ES-I3 (cell line): ENCODE measurements around the gene SERPINA12.

Experiments used
- H3K36me3 ChIP-seq: 2 replicates; pipeline ENCODE4 v1.6.1; 2013; ENCODE audit warnings: mild to moderate bottlenecking, low read length, control low read depth, moderate library complexity; ENCODE audit not compliant: insufficient read depth
- H3K4me1 ChIP-seq: 2 replicates; pipeline ENCODE4 v1.6.1; 2013; ENCODE audit warnings: mild to moderate bottlenecking, control low read depth, low read length; ENCODE audit not compliant: insufficient read depth
- H3K9ac ChIP-seq: 2 replicates; pipeline ENCODE4 v1.6.1; 2013; ENCODE audit warnings: low read depth, mild to moderate bottlenecking, low read length, moderate library complexity
- H3K9me3 ChIP-seq: 2 replicates; pipeline ENCODE4 v1.6.1; 2013; ENCODE audit warnings: mild to moderate bottlenecking, low read length, moderate library complexity; ENCODE audit not compliant: control insufficient read depth, insufficient read depth

Gene SERPINA12

DNA sequence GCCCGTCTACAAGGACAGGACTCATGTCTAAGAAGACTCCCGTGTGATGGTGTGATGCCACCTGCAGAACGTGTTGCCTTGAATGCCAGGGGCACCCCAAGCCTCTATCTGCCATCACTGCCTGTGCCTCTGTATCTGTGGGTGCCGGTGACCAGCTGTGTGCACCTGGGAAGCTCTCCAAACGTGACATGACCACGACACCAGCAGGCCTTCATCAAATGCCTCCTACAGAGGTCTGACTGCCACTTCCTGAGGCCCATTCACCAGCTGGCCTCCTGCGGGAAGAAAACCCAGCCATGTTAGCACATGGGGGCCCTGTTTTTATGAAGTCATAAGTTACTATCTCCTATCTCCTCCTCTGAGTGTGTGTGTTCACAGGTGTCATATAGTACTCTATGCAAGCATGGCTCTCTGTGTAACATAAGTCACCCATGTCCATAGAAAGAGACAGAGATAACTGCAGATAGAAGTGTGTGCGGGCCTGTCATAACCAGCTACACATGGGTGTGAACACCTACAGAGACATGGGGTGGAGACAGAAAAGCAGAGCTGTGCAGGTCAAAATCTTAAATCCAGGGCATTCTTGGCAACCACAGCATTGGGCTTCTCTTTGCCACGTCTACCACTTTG is 33.7 kb upstream of the SERPINA12 start:
- Histone ChIP-seq H3K9ac (no peak overlapping the region), H3K36me3 (no peaks in the 10 kb centered on the region), H3K4me1 (peaks cover 6% of the 10 kb centered on the region; the same call in 1 of the 2 replicates), H3K9me3 (no peaks in the 10 kb centered on the region)

DNA sequence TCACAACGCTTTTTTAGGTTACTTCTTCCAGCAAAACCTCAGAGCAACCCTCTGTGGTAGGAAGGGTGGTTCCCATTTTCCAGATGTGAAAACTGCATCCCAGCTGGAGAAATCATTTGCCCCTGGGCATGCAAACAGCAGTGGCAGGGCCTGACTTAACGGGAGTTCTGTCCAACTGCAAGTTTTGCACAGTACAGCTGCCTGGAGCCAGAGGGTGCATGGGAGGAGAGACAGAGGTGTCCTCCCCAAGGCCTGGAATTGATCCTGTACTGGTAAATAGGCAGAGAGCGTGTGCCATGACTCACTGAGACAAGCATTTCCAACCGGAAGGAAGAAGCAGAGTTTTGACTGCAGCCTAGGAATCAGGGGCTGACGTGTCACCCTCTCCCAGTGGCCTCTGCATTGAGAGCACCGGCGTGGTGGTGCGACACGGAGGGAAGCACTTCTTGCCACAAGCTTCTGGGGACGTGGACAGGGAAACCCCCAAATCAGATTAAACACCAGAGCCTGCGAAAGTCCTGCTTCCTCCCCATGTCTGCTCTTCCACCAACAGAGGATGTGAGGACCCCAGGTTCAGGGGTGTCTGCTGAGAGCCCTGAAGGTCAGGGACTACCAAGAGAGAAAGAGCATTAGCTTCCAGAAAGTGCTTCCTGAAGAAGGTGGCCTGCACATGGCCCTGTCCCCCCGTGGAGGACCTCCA is 33.0 kb upstream of the SERPINA12 start:
- Histone ChIP-seq H3K4me1 (peaks cover 6% of the 10 kb centered on the region; the same call in 1 of the 2 replicates), H3K9ac (no peak overlapping the region), H3K9me3 (no peaks in the 10 kb centered on the region), H3K36me3 (no peaks in the 10 kb centered on the region)

DNA sequence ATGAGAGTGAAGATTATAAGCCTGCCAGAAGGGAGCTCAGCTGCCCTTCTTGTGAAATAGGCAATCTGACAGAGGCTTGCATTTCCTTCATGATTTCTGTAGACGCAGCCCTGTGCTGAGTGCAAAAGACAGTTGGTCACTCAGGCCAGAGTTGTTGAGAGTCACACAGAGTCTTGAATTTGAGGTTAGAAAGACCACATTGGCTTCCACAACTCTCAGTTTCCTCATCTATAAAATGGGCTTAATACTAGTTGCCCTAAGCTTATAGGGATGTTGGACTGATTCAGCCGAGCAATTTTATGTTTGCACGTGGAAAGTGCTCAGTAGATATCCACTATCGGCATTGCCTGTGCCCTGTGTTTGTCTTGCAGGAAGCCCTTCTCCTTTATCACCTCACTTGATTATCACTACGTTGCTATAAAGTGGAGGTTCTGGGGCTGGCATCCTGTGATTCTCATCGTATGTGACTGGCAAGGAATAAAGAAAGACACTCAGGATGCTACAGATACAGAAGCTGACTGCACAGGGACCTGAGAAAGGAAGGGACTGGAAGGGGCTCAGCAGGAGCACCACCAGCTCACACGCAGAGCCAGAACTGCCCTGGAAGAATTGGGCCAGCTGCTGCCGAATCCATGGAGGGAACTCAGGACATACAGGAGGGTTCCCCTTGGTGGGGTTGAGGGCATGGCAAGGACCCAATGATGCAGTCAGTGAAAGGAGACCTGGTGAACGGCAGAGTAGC is 32.1 kb upstream of the SERPINA12 start:
- Histone ChIP-seq H3K9ac (no peak overlapping the region), H3K9me3 (no peaks in the 10 kb centered on the region), H3K36me3 (no peaks in the 10 kb centered on the region), H3K4me1 (peaks cover 6% of the 10 kb centered on the region; the same call in 1 of the 2 replicates)

DNA sequence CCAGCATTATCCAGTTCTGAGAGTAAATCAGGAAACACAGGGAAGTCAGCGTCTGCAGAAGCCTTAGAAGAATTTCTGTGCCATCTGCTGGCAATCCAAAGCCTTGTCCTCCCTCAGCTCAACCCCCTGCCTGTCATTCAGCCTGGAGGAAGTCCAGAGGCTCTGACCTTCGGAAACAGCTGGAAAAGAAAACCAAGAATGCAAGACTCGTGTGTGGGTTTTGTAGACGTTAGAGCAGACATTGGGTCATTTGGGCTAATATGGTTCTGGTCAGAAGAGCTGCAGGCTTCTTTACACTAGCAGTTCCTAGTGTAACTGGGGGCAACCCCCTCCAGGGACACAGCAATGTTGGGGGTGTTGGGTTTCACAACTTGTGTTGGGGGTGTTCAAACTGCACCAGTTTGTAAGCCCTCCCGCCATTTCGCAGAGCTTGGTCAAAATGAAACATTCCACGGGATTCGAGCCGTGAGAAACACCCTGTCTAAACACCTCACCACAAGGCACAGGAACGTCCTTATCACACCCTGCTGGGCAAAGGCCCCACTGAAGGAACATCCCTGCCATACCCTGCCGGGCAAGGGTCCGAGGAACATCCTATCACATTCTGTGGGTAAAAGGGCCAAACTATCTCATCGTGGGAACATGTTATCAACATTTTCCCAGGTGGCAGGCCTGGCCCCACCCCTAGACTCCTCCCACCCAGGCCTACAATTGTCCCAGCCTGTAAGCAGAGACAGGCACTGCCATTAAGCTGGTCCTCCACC is 30.9 kb upstream of the SERPINA12 start:
- Histone ChIP-seq H3K9me3 (no peaks in the 10 kb centered on the region), H3K9ac (no peak overlapping the region), H3K4me1 (peaks cover 6% of the 10 kb centered on the region; the same call in 1 of the 2 replicates), H3K36me3 (no peaks in the 10 kb centered on the region)

DNA sequence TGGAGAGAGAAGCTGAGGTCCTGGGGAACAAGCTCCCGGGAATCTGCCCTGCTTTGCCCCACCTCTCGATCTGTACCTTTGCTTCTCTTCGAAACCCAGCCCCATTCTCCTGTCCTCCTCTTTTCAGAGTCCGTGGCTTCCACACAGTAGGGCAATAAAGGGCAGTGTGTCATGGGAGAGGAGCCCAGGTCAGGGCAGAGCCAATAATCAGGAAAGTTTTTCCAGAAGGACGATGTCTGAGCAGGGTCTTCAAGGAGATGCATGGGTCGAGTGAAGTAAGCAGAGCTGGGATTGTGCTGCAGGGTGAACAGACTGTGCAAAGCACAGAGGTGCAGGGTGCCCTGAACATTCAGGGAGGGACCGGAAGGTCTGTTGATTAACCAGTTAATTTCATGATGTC is 29.9 kb upstream of the SERPINA12 start:
- H3K9me3 ChIP-seq: no peaks in the 10 kb centered on the region
- H3K36me3 ChIP-seq: no peaks in the 10 kb centered on the region
- H3K4me1 ChIP-seq: no peaks in the 10 kb centered on the region; the same call in 1 of the 2 replicates
- H3K9ac ChIP-seq: no peak overlapping the region

DNA sequence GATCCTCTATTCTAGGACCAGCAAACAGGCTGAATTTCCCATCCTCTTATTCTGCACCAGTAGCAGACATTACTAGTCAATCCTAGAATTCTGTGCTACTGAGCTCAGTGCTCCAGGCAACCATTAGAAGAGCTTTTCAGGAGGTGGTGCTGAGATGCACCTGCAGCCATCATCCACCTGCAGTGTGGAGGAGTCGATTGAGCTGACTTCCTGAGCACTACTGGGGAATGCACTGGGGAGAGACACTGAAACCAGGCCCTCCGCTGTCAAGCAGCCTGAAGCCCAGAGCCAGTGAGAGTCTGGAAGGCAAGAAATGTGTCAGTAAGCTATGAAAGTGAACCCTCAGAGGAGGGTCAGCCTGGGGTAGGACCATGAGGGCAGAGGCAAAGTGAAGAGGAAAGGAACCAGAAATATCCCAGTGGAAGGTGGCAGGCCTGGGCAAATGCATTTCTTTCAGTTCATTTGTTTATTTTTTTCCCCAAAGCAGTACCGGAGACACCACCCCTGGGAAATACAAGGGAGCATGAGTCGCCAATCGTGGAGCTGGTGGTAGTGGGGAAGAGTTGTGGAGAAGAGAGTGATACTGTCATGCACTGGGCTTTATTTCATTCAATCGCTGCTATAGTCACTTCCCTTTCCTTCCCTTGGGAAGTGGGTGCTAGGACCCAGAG is 28.9 kb upstream of the SERPINA12 start:
- Histone ChIP-seq H3K9ac (no peak overlapping the region), H3K9me3 (no peaks in the 10 kb centered on the region), H3K4me1 (no peaks in the 10 kb centered on the region; the same call in 1 of the 2 replicates), H3K36me3 (no peaks in the 10 kb centered on the region)

DNA sequence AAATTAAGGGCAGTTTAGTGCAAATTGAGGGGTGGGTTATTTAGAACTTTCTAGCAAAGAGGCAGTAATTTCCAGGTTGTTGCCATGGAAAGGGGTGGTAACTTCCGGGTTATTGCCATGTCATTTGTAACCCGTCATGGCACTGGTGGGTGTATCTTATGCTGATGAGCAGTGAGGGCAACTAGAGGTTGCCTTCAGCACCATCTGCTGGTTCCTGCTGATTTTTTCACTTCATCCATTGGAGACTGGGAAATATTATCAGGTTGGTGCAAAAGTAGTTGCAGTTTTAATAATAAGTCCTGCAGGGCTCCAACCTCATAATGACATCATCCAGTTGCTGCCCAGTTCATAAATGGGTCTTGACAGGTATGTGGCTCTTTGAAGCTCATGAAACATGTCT is 27.6 kb upstream of the SERPINA12 start:
- H3K9ac ChIP-seq: no peak overlapping the region
- H3K4me1 ChIP-seq: no peaks in the 10 kb centered on the region; the same call in 1 of the 2 replicates
- no peaks in the 10 kb centered on the region for H3K9me3 ChIP-seq
- H3K36me3 ChIP-seq: no peaks in the 10 kb centered on the region

DNA sequence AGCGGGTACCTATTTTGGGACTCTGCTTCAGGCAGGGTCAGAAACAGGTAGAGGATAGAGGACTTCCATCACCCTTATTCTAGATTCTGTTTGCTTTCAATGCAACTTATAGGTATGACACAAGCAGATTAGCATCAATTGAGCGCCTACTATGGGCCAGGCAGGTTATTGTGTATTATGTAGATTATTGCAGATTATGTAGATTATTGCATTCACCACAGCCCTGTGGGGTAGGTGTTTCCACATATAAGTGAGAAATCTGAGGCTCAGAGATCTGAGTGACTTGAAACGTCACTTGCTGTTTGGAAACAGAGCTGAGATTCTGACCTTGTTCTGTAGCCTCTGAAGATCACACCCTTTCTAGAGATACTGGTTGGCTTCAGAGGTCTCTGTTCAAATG is 26.2 kb upstream of the SERPINA12 start:
- H3K4me1 ChIP-seq: no peaks in the 10 kb centered on the region
- no peak overlapping the region for H3K9ac ChIP-seq
- no peaks in the 10 kb centered on the region for H3K36me3 ChIP-seq
- no peaks in the 10 kb centered on the region for H3K9me3 ChIP-seq

DNA sequence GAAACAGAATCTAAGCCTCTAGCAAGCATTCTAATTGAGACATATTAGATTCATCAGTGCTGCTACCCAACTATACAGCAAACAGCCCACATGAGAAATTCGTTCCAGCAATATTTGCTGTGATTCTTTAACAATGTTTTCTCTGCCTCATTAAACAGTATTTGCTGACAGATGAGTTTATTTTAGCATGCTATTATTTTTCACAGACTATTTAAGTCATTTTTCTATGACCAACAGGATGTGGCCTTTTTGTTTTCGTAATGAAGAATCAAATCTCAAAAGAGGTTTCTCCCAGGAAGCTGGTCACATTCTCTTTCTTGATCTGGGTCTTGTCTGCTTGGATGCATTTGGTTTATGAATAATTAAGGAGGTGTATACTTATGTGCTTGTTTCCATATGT is 23.2 kb upstream of the SERPINA12 start:
- H3K4me1 ChIP-seq: no peaks in the 10 kb centered on the region
- H3K36me3 ChIP-seq: no peaks in the 10 kb centered on the region
- H3K9me3 ChIP-seq: no peaks in the 10 kb centered on the region
- no peak overlapping the region for H3K9ac ChIP-seq

DNA sequence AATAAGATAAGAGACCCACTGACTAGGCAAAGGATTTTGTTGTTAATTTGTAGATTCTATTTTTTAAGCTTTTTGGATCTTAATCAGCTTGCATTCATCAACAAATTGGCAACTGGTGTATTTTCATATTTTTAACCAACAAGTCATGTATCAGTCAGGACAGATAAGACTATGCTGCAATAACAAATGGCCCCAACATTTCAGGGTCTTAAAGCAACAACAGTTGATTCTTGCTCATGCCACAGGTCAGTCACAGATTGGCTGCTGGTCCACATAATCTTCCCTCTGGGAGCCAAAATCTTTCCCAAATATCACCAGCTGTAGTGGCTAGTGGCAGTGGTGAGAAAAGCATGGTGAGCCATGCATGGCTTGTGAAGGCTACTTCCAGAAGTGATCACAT is 21.9 kb upstream of the SERPINA12 start:
- Histone ChIP-seq H3K4me1 (no peaks in the 10 kb centered on the region), H3K9me3 (no peaks in the 10 kb centered on the region), H3K36me3 (no peaks in the 10 kb centered on the region), H3K9ac (no peak overlapping the region)

DNA sequence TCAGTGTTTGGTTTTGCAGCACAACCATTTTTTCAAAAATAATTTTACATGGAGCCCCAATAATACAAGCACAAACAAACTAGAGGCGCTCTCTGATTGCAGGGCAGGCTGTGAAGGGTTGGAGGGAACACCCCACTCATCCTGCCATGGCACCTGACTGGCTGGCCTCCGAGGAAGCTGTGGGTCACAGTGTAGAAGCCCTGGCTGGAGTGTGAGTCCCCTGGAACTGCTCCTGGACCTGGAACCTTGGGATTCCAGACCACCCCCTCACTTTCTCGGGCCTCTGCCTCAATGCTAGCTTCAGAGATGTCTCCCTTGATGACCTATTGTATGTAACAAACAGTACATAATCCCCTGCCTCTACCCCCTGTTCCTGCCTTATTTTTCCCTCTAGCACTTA is 14.8 kb upstream of the SERPINA12 start:
- H3K9ac ChIP-seq: no peak overlapping the region
- no peaks in the 10 kb centered on the region for H3K36me3 ChIP-seq
- H3K9me3 ChIP-seq: no peaks in the 10 kb centered on the region
- H3K4me1 ChIP-seq: no peaks in the 10 kb centered on the region

DNA sequence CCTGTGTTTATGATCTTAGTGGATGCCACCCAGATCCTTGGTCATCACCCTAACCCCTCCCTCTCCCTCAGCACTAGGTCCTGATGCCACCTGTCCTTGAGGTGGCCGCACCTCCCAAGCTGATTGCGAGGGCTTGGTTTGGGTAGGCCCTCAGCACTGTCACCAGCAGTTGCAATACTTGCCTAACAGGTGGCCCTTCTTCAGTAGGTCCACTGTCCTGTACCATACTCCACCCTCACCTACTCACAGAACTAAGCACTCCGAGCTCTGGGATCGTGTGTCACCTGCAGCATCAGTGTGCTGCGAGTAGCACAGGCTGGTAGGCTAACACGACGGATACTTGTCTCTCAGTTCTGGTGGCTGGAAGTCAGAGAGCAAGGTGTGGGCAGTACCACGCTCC is 14.0 kb upstream of the SERPINA12 start:
- Histone ChIP-seq H3K9me3 (no peaks in the 10 kb centered on the region), H3K4me1 (no peaks in the 10 kb centered on the region), H3K36me3 (no peaks in the 10 kb centered on the region), H3K9ac (no peak overlapping the region)

DNA sequence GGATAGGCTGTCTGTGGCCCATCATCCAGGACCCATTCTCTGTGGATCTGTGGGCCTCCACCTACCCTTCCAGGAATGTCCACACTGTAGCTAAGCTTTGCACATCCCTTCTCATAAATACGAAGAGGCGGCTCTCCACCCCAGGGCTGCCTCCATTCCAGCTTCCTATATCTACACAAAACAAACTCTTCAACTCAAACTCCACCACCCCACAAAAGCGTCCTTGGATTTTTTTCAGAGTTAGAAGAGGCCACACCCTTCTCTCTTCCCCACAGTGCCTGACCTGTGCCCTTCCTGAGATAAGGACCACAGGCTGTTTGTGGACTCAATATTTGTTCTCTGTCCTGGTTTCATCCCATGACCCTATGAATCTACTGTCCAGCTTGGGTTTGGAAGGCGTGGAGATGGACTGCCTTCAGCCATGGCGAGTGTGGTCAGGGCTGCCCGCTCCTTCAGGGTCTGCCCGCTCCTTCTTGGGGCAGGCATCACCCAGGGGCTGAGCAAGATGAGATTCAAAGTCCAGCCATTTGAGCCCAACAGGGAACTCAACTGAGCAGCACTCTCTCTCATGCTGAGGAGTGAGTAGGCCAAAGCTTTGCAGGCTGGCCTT is 13.0 kb upstream of the SERPINA12 start:
- H3K9me3 ChIP-seq: no peaks in the 10 kb centered on the region
- peaks cover 8% of the 10 kb centered on the region; the same call in 1 of the 2 replicates for H3K4me1 ChIP-seq

More for the DNA sequence above, 13.0 kb upstream of the SERPINA12 start:
- Histone ChIP-seq H3K9ac (no peak overlapping the region), H3K36me3 (no peaks in the 10 kb centered on the region)
